PC-9 (cell line): ENCODE data around the gene L3HYPDH. TPM values are rescaled to one million over a fixed set of nuclear protein-coding genes. Genes with fewer than 3 reads are reported as not detected.

ENCODE experiments used
- BruUV-seq: library from RNA; stranded (reverse); fragments of 400-500 nt; replicated peaks from 2 replicates; lab custom pipeline; 2021; lab: Mats Ljungman, UMichigan
- CTCF ChIA-PET: fragments of 300-600 bp; sonication (Branson Sonifier 250); formaldehyde crosslinking; loops from one replicate; lab custom pipeline; 2022; ENCODE audit warnings: antibody characterized with exemption; lab: Charles Lee
- POLR2A ChIA-PET: fragments of 300-600 bp; sonication (Branson Sonifier 250); formaldehyde crosslinking; loops from one replicate; lab custom pipeline; 2022; ENCODE audit warnings: antibody characterized with exemption; ENCODE audit not compliant: unreplicated experiment; lab: Charles Lee
- DNase-seq, 2 experiments: peaks; one replicate each; pipeline versions ENCODE4 v3.0.0 to v3.0.0-alpha.2; 2015 to 2022; ENCODE audit warnings: mixed read lengths in 1 of 2
- H2AFZ ChIP-seq: fragments of 200-600 bp; sonication (generic); 2 replicates; pipeline ENCODE4 v1.8.1; 2017; ENCODE audit warnings: antibody characterized with exemption
- H3F3A ChIP-seq: fragments of 200-600 bp; sonication (generic); 2 replicates; pipeline ENCODE4 v1.8.1; 2017; ENCODE audit warnings: antibody characterized with exemption, mild to moderate bottlenecking, low read depth; ENCODE audit not compliant: insufficient read depth
- H3K27ac ChIP-seq: fragments of 200-600 bp; sonication (generic); 2 replicates; pipeline ENCODE4 v1.6.1; 2016; ENCODE audit warnings: mixed run types
- H3K27me3 ChIP-seq: fragments of 200-600 bp; sonication (generic); 2 replicates; pipeline ENCODE4 v1.6.1; 2016; ENCODE audit warnings: low read depth, mixed run types; ENCODE audit not compliant: insufficient read depth
- H3K36me3 ChIP-seq: fragments of 200-600 bp; sonication (generic); 2 replicates; pipeline ENCODE4 v1.6.1; 2016; ENCODE audit warnings: low read depth, mixed run types
- H3K4me1 ChIP-seq: fragments of 200-600 bp; sonication (generic); replicated peaks from 2 replicates; pipeline ENCODE4 v1.6.1; 2016; ENCODE audit warnings: mixed run types; ENCODE audit not compliant: insufficient read depth
- H3K4me2 ChIP-seq: fragments of 200-600 bp; sonication (generic); 2 replicates; pipeline ENCODE4 v1.6.1; 2017; ENCODE audit warnings: mixed run types
- H3K4me3 ChIP-seq: fragments of 200-600 bp; sonication (generic); 2 replicates; pipeline ENCODE4 v1.6.1; 2016; ENCODE audit warnings: mixed run types
- H3K79me2 ChIP-seq: fragments of 200-600 bp; sonication (generic); 2 replicates; pipeline ENCODE4 v1.6.1; 2017; ENCODE audit warnings: low read depth, mixed run types
- H3K9me2 ChIP-seq: fragments of 200-600 bp; sonication (generic); 2 replicates; pipeline ENCODE4 v1.8.1; 2017; ENCODE audit warnings: mild to moderate bottlenecking; ENCODE audit not compliant: insufficient read depth
- H3K9me3 ChIP-seq: fragments of 200-600 bp; sonication (generic); 2 replicates; pipeline ENCODE4 v1.8.1; 2016; ENCODE audit warnings: low read depth; ENCODE audit not compliant: insufficient read depth
- H4K20me1 ChIP-seq: fragments of 200-600 bp; sonication (generic); 2 replicates; pipeline ENCODE4 v1.8.1; 2017; ENCODE audit not compliant: insufficient read depth
- EZH2 ChIP-seq: fragments of 200-600 bp; sonication (generic); IDR thresholded peaks from 2 replicates; pipeline ENCODE4 v1.8.0; 2017; ENCODE audit warnings: antibody characterized with exemption, low read depth
- intact Hi-C: fragments of 100-400 bp; cut with micrococcal nuclease; formaldehyde crosslinking; loops from one replicate; pipeline ENCODE4 v1.10.0; 2022; ENCODE audit not compliant: unreplicated experiment
- total RNA-seq: library from RNA; stranded (reverse); gene quantifications from 2 replicates; pipeline ENCODE4 v1.2.3, GENCODE V29; 2021
- TF ChIP-seq, protein P1 (sequence below): fragments of 200-600 bp; sonication (generic); conservative IDR thresholded peaks from 2 replicates; pipeline ENCODE4 v1.6.1; 2017; ENCODE audit warnings: mixed run types, antibody characterized with exemption, mild to moderate bottlenecking, moderate library complexity

The L3HYPDH gene
- total RNA-seq, 1 experiment from 2014 or later = 121 TPM

DNA sequence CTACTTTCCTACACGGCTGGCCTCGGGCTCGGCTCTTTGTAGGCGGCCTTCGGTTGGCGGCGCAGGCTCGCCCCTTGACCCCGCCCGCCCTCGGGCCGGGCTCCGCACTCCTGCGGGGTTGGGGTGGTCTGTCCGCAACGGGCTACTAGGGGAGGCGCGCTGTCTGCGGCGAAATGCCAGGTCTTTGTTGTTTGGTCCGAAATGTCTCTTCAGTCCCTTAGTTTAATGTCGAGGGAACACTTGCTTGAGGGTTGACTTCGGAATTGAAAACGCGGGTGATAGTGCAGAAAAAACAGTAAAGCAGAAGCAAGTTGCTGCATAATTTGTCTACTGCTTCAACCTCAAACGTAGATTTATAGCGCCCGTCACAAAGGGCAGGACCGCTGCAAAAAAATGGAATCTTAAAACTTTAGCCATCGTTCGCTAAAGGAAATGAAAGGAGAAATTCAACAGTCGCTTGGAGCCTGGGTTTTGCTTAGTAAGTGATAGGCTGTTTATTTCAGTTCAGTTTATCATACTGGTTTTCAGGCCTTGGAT, 499 bp upstream of the L3HYPDH start:
- intact Hi-C loops = loop anchor here (1.0 to 5.0 kb wide), 4 partner anchors 142 to 608 kb away; partner anchors contain the start of genes DAAM1 and PCNX4
- Histone ChIP-seq H3K36me3 (peaks cover 25% of the 10 kb centered on the region), H3K4me3 (peak overlapping the region; percentile 99), H3K27ac (peak overlapping the region; percentile 96; the same call in 1 of the 2 replicates), H3K9me3 (no peaks in the 10 kb centered on the region), H3K27me3 (no peaks in the 10 kb centered on the region), H4K20me1 (no peaks in the 10 kb centered on the region), H3K4me1 (peaks cover 45% of the 10 kb centered on the region), H3K79me2 (peaks cover 64% of the 10 kb centered on the region), H3K9me2 (no peaks in the 10 kb centered on the region), H3K4me2 (peak overlapping the region; percentile 86), H3F3A (peaks cover 25% of the 10 kb centered on the region), H2AFZ (peak overlapping the region; percentile 84)
- CTCF ChIA-PET = no interaction called here
- POLR2A ChIA-PET = interaction anchor here (0.6 to 1.2 kb wide), 5 partner anchors 12 to 1284 kb away, joined by 3 to 5 read pairs (median 4); no protein-coding TSS in a partner anchor
- BruUV-seq = TSS peak; percentile 46
- TF ChIP-seq, protein P1, sequence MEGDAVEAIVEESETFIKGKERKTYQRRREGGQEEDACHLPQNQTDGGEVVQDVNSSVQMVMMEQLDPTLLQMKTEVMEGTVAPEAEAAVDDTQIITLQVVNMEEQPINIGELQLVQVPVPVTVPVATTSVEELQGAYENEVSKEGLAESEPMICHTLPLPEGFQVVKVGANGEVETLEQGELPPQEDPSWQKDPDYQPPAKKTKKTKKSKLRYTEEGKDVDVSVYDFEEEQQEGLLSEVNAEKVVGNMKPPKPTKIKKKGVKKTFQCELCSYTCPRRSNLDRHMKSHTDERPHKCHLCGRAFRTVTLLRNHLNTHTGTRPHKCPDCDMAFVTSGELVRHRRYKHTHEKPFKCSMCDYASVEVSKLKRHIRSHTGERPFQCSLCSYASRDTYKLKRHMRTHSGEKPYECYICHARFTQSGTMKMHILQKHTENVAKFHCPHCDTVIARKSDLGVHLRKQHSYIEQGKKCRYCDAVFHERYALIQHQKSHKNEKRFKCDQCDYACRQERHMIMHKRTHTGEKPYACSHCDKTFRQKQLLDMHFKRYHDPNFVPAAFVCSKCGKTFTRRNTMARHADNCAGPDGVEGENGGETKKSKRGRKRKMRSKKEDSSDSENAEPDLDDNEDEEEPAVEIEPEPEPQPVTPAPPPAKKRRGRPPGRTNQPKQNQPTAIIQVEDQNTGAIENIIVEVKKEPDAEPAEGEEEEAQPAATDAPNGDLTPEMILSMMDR = no peak
- TF ChIP-seq EZH2 = no peak
- DNase-seq = peak in 1 of 2 experiments; percentile 36

DNA sequence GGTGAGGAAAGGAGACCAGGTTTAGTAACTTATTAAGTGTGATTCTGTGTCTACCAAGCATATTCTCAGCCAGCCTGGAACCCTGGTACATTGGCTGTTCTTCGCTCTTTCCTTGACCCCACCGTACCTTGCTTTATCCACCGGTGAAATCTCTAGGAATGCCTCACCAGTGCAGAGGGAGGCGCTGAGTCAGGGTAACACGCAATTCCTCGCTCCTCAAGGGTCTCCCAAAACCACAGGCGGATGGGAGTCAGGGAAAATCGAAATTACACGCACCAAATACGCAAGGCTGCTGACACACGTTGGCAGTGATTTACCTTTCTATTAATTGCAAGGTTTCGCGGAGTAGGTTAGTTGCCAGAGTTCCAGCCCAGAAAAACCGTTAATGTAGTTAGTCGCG, 845 bp downstream of the L3HYPDH start:
- no peaks in the 10 kb centered on the region for H3K27me3 ChIP-seq
- peaks cover 78% of the 10 kb centered on the region for H3K79me2 ChIP-seq
- H3K9me3 ChIP-seq = no peaks in the 10 kb centered on the region
- H2AFZ ChIP-seq = peak overlapping the region; percentile 84
- TSS peak; percentile 54 for BruUV-seq
- peaks cover 46% of the 10 kb centered on the region for H3K4me1 ChIP-seq
- DNase-seq = peak in 1 of 2 experiments; percentile 35
- H3K4me3 ChIP-seq = peak overlapping the region; percentile 99
- H3K4me2 ChIP-seq = peak overlapping the region; percentile 86
- POLR2A ChIA-PET = interaction anchor here (0.9 to 1.0 kb wide), 2 partner anchors 141 to 295 kb away, joined by 3 to 7 read pairs; no protein-coding TSS in a partner anchor
- CTCF ChIA-PET = no interaction called here
- peaks cover 25% of the 10 kb centered on the region for H3F3A ChIP-seq
- no peaks in the 10 kb centered on the region for H3K9me2 ChIP-seq
- H4K20me1 ChIP-seq = no peaks in the 10 kb centered on the region
- H3K27ac ChIP-seq = peak overlapping the region; percentile 96
- TF ChIP-seq, protein P1 = no peak
- TF ChIP-seq EZH2 = no peak
- H3K36me3 ChIP-seq = peaks cover 26% of the 10 kb centered on the region
- intact Hi-C loops = loop anchor here (2.0 to 5.0 kb wide), 3 partner anchors 123 to 609 kb away; partner anchors contain the start of gene PCNX4

DNA sequence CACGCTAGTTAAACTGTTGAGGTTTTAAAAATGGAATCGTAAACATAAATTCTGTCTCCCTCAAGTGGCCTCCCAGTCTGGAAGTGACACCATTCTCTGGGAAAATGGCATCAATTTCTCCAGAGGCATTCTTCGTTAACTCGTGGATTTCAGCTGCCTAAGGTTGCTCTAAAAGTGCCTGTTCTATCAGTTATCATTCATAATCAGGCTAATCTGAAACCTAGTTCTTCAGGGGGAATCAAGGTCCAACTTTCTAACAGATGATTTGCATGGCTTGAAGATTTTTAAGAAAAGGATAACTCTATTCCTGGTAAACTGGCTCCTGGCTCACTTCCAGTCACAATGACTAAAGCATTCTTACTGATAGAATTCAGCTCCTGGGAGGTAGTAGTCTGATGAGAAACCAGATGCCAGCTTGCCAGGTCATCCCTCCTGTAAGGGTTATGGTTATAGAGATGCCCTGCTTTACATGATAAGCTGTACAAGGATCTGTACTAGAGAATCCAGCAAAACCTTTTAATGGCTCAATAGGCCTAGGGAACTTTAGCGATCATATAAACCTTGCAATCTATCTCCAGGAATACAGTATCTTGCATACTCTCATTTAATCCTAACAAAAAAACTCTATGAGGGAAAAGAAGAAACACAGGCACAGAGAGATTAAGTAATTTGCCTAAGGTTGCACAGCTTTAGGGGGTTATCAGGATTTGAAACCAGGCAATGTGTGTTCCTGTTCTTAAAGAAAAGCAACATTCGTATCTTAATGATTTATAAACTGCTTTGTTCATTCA, 1.5 kb downstream of the L3HYPDH start:
- Histone ChIP-seq H3K4me2 (peak overlapping the region; percentile 86), H3K9me2 (no peaks in the 10 kb centered on the region), H3K9me3 (no peaks in the 10 kb centered on the region), H4K20me1 (no peaks in the 10 kb centered on the region), H3K27ac (peak overlapping the region; percentile 96), H3K27me3 (no peaks in the 10 kb centered on the region), H3K36me3 (peaks cover 24% of the 10 kb centered on the region), H3K4me3 (peak overlapping the region; percentile 99), H2AFZ (peak overlapping the region; percentile 67), H3K79me2 (peaks cover 84% of the 10 kb centered on the region), H3K4me1 (peaks cover 46% of the 10 kb centered on the region), H3F3A (peaks cover 25% of the 10 kb centered on the region)
- CTCF ChIA-PET = no interaction called here
- no peak for TF ChIP-seq EZH2
- TF ChIP-seq, protein P1 = no peak
- intact Hi-C loops = loop anchor here (2.0 to 5.0 kb wide), 3 partner anchors 122 to 610 kb away; partner anchors contain the start of gene PCNX4
- DNase-seq = peak; percentile 62 to 91
- POLR2A ChIA-PET = interaction anchor here (0.6 kb wide), 2 partner anchors 43 to 310 kb away, joined by 3 read pairs; no protein-coding TSS in a partner anchor
- BruUV-seq = no TSS peak
